ENCODE measurements around the gene ATRNL1. TPM values are rescaled to one million over a fixed set of nuclear protein-coding genes. Genes with fewer than 3 reads are reported as not detected.

The ATRNL1 gene
- total and polyA plus RNA-seq, 2 experiments from 2014 or later, result 4.8 to 29.7 TPM

DNA sequence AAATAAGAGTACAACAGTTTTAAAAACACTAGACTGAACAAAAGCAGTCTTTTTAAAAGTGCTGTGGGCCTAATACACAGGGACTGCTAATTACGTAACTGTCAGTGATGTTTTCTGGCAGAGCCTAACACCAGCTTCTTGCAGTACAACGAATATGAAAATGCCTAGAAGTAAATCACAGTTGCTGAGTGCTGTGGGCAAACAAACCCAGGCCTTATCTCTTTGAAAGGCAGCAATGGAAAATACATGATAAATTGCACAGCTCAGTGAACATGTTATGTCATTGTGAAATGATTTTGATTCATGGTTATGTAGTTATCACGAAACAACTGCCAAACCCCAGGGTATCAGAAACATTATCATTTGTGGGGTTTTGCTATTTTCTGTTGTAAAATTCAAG, 751.4 kb downstream of the ATRNL1 start:
- Histone ChIP-seq H3K27me3 (ENCODE audit: insufficient read depth) (no peaks in the 10 kb centered on the region), H3K4me3 (no peak overlapping the region), H3K4me2 (no peak overlapping the region), H3K27ac (ENCODE audit: low read depth) (no peak overlapping the region), H3K36me3 (ENCODE audit: insufficient read depth) (no peaks in the 10 kb centered on the region), H3K9me2 (ENCODE audit: insufficient read depth) (no peaks in the 10 kb centered on the region), H3F3A (replicated peaks; ENCODE audit: low read depth) (no peaks in the 10 kb centered on the region), H4K20me1 (replicated peaks; ENCODE audit: insufficient read depth) (no peaks in the 10 kb centered on the region), H2AFZ (no peak overlapping the region), H3K4me1 (ENCODE audit: insufficient read depth) (no peaks in the 10 kb centered on the region), H3K79me2 (replicated peaks; ENCODE audit: insufficient read depth) (no peaks in the 10 kb centered on the region)
- Mint-ChIP-seq H3K27ac (no peak overlapping the region), H3K4me1 (0 out of 3 replicates have a peak, but pooled peaks cover 1% of the 10 kb centered on the region), H3K9me3 (no peaks in the 10 kb centered on the region), H3K36me3 (ENCODE audit: low read depth) (no peaks in the 10 kb centered on the region), H3K27me3 (ENCODE audit: insufficient read depth, low read depth, poor library complexity) (no peaks in the 10 kb centered on the region), H3K4me3 (no peak overlapping the region)
- DNase-seq (ENCODE audit: low spot score) (no peak), ATAC-seq (no peak)
- TF ChIP-seq NANOG (IDR thresholded peaks at IDR 0.05; ENCODE audit: borderline replicate concordance) (no peak), POLR2AphosphoS5 (IDR thresholded peaks at IDR 0.05; ENCODE audit: low read depth) (no peak), EZH2phosphoT487 (IDR thresholded peaks at IDR 0.05; ENCODE audit: unreplicated experiment) (no peak), STAT1 (IDR thresholded peaks at IDR 0.05; ENCODE audit: unreplicated experiment) (no peak), CREB1 (CRISPR knock-in tag; IDR thresholded peaks at IDR 0.05; ENCODE audit: low read depth) (no peak), ZNF114 (CRISPR knock-in tag; IDR thresholded peaks at IDR 0.05) (no peak), ZNF331 (CRISPR knock-in tag; IDR thresholded peaks at IDR 0.05; ENCODE audit: low read depth) (no peak), JUNB (IDR thresholded peaks at IDR 0.05; ENCODE audit: unreplicated experiment) (no peak), EZH2 (IDR thresholded peaks at IDR 0.05; ENCODE audit: low read depth, unreplicated experiment) (no peak)
- TF ChIP-seq, protein P1, sequence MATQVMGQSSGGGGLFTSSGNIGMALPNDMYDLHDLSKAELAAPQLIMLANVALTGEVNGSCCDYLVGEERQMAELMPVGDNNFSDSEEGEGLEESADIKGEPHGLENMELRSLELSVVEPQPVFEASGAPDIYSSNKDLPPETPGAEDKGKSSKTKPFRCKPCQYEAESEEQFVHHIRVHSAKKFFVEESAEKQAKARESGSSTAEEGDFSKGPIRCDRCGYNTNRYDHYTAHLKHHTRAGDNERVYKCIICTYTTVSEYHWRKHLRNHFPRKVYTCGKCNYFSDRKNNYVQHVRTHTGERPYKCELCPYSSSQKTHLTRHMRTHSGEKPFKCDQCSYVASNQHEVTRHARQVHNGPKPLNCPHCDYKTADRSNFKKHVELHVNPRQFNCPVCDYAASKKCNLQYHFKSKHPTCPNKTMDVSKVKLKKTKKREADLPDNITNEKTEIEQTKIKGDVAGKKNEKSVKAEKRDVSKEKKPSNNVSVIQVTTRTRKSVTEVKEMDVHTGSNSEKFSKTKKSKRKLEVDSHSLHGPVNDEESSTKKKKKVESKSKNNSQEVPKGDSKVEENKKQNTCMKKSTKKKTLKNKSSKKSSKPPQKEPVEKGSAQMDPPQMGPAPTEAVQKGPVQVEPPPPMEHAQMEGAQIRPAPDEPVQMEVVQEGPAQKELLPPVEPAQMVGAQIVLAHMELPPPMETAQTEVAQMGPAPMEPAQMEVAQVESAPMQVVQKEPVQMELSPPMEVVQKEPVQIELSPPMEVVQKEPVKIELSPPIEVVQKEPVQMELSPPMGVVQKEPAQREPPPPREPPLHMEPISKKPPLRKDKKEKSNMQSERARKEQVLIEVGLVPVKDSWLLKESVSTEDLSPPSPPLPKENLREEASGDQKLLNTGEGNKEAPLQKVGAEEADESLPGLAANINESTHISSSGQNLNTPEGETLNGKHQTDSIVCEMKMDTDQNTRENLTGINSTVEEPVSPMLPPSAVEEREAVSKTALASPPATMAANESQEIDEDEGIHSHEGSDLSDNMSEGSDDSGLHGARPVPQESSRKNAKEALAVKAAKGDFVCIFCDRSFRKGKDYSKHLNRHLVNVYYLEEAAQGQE (IDR thresholded peaks at IDR 0.05; ENCODE audit: unreplicated experiment), result no peak
- TF ChIP-seq, protein P2, sequence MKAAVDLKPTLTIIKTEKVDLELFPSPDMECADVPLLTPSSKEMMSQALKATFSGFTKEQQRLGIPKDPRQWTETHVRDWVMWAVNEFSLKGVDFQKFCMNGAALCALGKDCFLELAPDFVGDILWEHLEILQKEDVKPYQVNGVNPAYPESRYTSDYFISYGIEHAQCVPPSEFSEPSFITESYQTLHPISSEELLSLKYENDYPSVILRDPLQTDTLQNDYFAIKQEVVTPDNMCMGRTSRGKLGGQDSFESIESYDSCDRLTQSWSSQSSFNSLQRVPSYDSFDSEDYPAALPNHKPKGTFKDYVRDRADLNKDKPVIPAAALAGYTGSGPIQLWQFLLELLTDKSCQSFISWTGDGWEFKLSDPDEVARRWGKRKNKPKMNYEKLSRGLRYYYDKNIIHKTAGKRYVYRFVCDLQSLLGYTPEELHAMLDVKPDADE (IDR thresholded peaks at IDR 0.05), result no peak
- TF ChIP-seq, protein P3, sequence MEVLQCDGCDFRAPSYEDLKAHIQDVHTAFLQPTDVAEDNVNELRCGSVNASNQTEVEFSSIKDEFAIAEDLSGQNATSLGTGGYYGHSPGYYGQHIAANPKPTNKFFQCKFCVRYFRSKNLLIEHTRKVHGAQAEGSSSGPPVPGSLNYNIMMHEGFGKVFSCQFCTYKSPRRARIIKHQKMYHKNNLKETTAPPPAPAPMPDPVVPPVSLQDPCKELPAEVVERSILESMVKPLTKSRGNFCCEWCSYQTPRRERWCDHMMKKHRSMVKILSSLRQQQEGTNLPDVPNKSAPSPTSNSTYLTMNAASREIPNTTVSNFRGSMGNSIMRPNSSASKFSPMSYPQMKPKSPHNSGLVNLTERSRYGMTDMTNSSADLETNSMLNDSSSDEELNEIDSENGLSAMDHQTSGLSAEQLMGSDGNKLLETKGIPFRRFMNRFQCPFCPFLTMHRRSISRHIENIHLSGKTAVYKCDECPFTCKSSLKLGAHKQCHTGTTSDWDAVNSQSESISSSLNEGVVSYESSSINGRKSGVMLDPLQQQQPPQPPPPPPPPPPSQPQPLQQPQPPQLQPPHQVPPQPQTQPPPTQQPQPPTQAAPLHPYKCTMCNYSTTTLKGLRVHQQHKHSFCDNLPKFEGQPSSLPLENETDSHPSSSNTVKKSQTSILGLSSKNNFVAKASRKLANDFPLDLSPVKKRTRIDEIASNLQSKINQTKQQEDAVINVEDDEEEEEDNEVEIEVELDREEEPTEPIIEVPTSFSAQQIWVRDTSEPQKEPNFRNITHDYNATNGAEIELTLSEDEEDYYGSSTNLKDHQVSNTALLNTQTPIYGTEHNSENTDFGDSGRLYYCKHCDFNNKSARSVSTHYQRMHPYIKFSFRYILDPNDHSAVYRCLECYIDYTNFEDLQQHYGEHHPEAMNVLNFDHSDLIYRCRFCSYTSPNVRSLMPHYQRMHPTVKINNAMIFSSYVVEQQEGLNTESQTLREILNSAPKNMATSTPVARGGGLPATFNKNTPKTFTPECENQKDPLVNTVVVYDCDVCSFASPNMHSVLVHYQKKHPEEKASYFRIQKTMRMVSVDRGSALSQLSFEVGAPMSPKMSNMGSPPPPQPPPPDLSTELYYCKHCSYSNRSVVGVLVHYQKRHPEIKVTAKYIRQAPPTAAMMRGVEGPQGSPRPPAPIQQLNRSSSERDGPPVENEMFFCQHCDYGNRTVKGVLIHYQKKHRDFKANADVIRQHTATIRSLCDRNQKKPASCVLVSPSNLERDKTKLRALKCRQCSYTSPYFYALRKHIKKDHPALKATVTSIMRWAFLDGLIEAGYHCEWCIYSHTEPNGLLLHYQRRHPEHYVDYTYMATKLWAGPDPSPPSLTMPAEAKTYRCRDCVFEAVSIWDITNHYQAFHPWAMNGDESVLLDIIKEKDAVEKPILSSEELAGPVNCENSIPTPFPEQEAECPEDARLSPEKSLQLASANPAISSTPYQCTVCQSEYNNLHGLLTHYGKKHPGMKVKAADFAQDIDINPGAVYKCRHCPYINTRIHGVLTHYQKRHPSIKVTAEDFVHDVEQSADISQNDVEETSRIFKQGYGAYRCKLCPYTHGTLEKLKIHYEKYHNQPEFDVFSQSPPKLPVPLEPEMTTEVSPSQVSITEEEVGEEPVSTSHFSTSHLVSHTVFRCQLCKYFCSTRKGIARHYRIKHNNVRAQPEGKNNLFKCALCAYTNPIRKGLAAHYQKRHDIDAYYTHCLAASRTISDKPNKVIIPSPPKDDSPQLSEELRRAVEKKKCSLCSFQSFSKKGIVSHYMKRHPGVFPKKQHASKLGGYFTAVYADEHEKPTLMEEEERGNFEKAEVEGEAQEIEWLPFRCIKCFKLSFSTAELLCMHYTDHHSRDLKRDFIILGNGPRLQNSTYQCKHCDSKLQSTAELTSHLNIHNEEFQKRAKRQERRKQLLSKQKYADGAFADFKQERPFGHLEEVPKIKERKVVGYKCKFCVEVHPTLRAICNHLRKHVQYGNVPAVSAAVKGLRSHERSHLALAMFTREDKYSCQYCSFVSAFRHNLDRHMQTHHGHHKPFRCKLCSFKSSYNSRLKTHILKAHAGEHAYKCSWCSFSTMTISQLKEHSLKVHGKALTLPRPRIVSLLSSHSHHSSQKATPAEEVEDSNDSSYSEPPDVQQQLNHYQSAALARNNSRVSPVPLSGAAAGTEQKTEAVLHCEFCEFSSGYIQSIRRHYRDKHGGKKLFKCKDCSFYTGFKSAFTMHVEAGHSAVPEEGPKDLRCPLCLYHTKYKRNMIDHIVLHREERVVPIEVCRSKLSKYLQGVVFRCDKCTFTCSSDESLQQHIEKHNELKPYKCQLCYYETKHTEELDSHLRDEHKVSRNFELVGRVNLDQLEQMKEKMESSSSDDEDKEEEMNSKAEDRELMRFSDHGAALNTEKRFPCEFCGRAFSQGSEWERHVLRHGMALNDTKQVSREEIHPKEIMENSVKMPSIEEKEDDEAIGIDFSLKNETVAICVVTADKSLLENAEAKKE (CRISPR knock-in tag; IDR thresholded peaks at IDR 0.05), result no peak
- TF ChIP-seq, protein P4, sequence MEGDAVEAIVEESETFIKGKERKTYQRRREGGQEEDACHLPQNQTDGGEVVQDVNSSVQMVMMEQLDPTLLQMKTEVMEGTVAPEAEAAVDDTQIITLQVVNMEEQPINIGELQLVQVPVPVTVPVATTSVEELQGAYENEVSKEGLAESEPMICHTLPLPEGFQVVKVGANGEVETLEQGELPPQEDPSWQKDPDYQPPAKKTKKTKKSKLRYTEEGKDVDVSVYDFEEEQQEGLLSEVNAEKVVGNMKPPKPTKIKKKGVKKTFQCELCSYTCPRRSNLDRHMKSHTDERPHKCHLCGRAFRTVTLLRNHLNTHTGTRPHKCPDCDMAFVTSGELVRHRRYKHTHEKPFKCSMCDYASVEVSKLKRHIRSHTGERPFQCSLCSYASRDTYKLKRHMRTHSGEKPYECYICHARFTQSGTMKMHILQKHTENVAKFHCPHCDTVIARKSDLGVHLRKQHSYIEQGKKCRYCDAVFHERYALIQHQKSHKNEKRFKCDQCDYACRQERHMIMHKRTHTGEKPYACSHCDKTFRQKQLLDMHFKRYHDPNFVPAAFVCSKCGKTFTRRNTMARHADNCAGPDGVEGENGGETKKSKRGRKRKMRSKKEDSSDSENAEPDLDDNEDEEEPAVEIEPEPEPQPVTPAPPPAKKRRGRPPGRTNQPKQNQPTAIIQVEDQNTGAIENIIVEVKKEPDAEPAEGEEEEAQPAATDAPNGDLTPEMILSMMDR (conservative IDR thresholded peaks at IDR 0.05; ENCODE audit: low read depth in 2 of 2), result no peak

Data from GM23338 (cell line).